Fibroblast of the conjunctiva (primary cell): ENCODE data around the gene HIP1R.
"Not testable (repeated sequence)": the region's sequence is repeated elsewhere in the genome, so short reads cannot be mapped to it uniquely, and the experiment has no call there.

Experiments
- DNase-seq: peaks from one replicate; pipeline ENCODE4 v3.0.0-alpha.2; 2010; ENCODE audit warnings: low read depth

Gene HIP1R

DNA sequence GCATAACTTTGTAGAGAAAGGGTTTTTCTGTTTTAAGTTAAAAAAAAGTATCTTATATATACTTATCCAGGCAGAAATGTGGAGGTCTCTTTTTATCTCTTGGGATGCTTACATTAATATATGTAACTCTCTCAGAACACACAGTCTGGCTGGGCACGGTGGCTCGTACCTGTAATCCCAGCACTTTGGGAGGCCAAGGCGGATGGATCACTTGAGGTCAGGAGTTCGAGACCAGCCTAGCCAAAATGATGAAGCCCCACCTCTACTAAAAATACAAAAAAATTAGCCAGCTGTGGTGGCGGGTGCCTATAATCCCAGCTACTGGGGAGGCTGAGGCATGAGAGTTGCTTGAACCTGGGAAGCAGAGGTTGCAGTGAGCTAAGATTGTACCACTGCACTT lies 41.0 kb downstream of the HIP1R start:
- DNase-seq, result not testable (repeated sequence)

GRCh38 chr12:122876731-122877130 lies 41.5 kb downstream of the HIP1R start:
- no peak for DNase-seq

DNA sequence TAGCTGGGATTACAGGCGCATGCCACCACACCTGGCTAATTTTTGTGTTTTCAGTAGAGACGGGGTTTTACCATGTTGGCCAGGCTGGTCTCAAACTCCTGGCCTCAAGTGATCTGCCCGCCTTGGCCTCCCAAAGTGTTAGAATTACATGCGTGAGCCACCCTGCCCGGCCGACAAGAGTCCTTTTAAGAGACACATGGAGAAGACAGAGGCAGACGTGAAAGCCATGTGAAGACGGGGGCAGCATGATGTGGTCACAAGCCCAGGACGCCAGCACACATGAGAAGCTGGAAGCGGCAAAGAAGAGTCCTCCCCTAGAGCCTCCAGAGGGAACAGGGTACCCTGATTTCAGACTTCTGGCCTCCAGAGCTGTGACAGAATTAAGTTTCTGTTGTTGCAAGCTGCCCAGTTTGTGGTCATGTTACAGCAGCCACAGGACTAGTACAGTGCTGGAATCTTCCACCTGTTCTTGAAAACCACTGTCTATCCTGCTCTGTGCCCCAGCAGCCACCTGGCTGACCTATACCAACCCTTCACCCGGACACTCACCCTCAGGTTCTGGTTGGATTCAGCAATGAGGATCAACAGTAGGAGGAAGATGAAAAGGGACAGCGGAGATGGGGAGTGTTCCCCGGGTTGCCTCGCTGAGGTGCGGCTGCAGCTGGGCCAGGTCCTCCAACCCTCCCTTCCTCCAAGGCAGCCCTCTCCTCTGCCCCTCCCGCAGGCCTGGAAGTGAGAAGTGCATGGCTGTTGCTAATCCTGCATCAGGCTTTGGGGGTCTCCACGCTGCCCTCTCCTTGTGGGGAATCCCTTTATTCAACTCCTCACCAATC lies 43.7 kb downstream of the HIP1R start:
- no peak for DNase-seq

GRCh38 chr12:122880155-122880667 lies 45.0 kb downstream of the HIP1R start:
- DNase-seq, result no peak

DNA sequence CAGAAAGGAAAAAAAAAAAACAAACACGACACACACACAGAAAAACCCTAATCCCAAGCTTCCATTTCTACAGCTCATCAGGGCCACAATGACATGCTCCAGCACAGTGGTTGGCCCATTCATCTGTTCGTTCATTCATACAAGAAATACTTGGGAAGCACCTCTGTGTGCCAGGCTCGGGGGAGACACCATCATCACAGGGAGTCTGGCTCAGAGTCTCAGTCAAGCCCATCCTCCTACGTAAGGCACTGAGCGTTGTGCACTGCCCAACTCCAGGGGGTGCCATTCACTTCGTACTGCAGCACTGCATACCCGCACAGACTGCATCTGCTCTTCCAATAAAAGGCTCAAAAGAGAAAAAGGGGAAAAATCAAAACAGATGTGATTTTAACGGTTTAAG lies 45.4 kb downstream of the HIP1R start:
- DNase-seq, result peak; percentile 73

DNA sequence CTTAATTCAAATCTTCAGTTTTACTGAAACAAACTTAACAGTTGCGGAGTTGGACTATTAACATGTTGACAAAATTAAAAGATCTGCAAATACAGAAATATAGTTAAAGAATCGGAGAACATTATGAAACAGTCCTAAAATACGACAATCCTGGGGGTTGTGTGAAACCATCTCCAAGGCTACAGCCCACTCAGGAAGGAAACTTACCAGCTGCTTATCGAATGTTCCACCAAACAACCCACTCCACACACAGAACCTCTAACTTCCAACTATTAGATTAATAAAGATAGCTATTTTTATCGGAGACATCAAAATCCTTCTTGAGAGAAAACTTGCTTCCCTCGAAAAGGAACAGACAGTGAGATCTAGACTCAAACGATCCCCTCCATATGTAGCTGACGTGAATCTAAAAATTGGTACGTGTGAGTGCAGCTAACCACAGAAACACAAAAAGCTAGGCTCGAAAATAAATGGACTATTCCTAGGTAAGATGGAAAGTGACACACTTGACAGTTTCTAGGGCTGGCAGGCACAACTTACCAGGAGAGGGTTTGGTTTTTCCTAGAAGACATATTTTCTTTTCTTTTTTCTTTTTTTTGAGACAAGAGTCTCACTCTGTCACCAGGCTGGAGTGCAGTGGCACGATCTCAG lies 47.8 kb downstream of the HIP1R start:
- no peak for DNase-seq

DNA sequence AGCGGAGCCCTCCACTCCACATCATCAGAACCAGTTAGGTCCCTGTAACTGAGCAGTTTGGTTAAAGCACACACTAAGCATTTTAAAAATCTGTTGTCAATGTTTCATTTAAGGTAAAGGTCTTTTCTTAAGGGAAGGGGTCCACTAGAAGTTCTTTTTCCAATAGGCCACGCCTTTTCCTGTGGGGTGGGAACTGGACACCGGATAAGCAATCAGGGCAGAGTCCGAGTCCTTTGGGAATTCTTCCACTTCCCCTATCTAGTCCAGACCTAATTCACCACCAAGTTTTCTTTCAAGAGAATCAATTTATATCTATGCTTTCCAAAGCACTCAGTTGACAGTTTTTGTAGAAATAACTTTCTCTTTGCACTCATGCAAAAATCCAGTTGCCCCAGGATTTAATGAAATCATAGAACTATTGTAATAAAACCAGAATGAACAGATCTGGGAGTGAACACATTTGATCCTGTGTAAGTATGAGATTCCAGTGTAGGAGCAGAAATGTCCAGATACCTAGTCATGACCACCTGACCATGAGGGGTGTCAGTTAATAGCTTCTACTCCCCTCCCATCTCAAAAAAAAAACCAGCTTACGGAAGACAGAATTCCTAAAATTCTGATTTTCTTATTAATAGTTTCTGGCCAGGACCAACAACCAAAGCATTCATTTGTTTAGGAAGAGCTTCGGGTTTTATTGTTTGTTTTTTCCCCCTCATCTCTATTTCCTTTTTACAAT lies 49.0 kb downstream of the HIP1R start:
- DNase-seq, result no peak

DNA sequence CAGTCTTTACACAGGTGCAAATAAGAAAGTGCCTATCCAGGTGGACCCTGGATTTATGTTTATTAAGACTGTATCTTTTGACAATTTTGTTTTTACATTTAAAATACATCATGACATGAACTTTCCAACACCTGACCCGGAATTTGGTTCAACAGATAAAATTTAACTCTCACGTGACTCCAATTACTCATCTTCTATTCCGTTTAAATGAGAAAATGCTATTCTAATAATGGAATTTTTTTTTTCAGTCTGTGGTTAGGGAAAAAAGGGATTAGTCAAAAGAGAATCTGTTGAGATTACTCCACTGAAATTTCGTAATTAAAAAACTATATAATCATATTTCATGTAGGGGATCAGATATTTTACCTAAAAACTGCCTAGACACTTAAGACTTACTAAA lies 49.6 kb downstream of the HIP1R start:
- no peak for DNase-seq

- DNase-seq, result no peak
Observed at GRCh38 chr12:122886161-122886560, 50.9 kb downstream of the HIP1R start.

GRCh38 chr12:122886851-122887818 lies 51.9 kb downstream of the HIP1R start:
- no peak for DNase-seq

DNA sequence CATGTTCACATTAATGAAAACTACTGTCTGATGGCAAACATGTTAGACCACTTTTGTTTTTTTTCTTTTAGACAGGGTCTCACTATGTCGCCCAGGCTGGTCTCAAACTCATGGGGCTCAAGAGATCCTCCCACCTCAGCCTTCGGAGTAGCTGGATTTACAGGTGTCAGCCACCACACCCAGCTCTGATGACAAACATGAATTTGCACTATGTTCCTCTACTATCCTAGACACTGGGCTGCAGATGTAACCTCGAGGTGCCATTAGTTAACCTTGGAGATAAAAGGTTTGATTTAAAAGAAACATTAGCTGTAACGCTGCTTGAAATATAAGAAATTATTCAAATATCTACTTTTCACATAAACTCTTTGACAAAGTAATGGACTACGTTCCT lies 52.6 kb downstream of the HIP1R start:
- DNase-seq, result no peak

DNA sequence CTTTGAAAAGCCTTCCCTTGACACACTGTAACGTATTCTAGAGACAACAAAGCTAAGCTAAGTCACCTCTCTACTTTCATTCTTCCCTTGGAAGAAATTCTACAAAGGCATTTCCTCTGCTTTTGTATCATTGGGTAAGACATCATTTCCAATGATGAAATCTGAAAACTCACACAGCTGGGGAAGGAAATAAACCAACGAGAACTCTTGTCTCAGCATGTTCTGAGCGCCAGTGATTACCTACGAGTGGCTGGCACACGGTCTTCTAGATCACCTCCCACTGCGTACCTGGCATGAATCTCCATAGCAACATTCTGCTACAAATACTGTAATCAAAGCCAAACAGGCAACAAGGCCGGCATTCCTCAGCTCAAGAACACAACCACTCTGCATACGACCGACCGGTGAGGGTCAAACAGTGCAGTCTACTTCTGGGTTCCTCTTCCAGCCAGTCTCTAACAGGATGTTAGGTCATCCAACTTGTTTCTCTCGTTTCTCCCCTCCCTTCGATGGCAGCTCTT lies 53.0 kb downstream of the HIP1R start:
- no peak for DNase-seq

- no peak for DNase-seq
Observed at GRCh38 chr12:122889761-122890520, 54.7 kb downstream of the HIP1R start.

DNA sequence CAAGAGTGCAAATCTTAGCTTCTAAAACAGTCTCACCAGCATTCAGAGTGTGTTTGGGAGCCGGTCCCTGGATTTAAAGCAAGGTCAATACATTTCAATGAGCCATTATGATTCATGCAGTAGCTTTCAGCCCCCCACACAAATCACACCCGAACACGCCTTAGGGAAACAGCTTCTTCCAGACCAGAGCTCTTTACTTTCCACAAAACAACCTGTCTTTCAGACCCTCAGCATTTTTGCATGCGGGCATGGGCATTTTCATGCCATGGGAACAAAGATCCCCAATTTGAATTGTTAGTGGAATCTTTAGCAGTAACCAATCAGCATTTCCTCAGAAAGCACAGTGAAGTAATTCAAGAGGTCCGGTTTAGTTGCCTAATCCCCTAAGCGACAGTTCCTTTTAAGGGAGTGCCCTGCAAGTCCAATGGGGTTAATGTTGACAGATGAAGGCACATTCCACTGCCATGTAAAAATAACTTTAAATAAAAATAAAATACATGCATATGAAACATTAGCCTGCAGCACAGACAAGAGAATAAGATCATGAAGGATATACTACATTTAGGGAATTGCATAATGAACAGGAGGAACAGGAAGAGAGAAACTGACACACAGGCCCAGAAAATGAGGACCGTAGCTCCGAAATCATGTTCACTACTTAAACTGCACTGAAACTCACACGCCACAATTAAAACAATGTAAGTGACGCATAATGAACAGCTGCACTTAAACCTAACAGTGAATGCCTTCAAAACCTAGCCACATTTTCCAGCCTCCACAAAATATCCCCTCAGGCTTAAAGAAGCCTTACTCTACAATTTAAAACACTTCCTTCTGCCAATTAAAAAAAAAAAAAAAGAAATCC lies 56.6 kb downstream of the HIP1R start:
- no peak for DNase-seq

DNA sequence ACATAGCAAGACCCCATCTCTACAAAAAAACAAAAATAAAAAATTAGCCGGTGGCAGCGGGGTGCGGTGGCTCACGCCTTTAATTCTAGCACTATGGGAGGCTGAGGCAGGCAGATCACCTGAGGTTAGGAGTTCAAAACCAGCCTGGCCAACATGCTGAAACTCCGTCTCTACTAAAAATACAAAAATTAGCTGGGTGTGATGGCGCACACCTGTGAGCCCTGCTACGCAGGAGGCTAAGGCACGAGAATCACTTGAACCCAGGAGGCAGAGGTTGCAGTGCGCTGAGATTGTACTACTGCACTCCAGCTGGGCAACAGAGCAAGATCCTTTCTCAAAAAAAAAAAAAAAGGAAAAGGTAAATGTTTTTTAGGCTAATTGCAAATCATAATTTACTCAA lies 57.5 kb downstream of the HIP1R start:
- DNase-seq, result not testable (repeated sequence)

DNA sequence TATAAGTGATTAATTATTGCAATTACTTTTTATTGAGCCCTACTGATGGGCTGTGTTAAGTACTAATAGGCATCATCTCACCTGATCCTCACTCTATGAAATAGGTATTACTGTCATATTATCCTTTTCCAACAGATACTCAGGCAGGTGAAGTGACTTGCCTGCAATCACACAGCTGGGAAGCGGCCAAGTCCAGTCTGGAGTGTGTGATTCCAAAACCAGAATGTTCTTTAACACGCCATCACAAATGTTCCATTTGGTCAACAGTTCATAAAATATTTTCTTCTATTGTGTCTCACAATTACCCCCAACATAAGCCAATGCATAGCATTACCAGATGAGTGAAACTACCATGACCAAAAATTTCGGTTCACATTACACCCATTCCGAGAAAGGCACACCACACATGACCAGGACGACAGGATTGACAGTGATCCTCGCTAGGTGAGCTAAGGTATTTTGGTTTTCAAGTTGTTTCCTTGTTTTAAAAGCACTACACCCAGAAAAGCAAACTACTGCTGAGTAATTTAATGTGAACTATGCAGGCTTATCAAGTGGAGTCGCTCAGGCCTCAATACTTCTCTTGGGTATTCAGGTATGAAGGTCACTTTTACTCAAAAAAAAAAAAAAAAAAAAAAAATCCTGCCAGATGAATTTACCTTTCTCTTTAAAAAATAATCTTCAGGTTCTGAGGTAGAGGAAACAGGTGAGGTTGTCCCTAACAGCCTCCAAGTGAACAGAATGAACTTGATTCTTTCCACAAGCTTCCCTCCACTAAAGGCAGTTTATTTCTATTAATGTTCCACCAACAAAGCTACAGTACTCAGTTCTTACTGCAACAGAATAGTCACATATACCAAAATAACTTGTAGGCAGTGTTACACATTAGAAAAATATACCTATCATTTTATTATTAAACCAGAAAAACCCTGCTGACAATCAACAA lies 58.2 kb downstream of the HIP1R start:
- no peak for DNase-seq

- no peak for DNase-seq
Observed at GRCh38 chr12:122894193-122895121, 59.2 kb downstream of the HIP1R start.
